Activated T-cell treated with anti-CD3 and anti-CD28 coated beads, Interleukin-2, amount 50 U/mL, for 72 hours (primary cell): ENCODE results near the gene CCDC9B. TPM values are rescaled to one million over a fixed set of nuclear protein-coding genes. Genes with fewer than 3 reads are reported as not detected.

Experiments used
- ATAC-seq, 2 donors: fragments of 150-1000 bp; cut with Tn5 transposase; replicated peaks in 1 of 2; 2 replicates each; pipeline ENCODE4 v1.10.0; 2021; ENCODE audit warnings: moderate library complexity in 2 of 2, mild to moderate bottlenecking in 1 of 2
- DNase-seq, 2 donors: peaks; one replicate each; pipeline ENCODE4 v3.0.0; 2021 to 2022; ENCODE audit warnings: mixed read lengths in 1 of 2
- H3K27ac Mint-ChIP-seq: one replicate; pipeline ENCODE4 v1.8.0; 2022; ENCODE audit warnings: mild to moderate bottlenecking, moderate library complexity, mixed read lengths
- H3K27me3 Mint-ChIP-seq: one replicate; pipeline ENCODE4 v1.8.0; 2022; ENCODE audit warnings: low read depth, mixed read lengths
- H3K36me3 Mint-ChIP-seq, 2 donors: one replicate each; pipeline ENCODE4 v1.8.0; 2022; ENCODE audit warnings: mixed read lengths in 2 of 2, mild to moderate bottlenecking in 1 of 2; ENCODE audit not compliant: insufficient read depth in 2 of 2
- H3K4me1 Mint-ChIP-seq: one replicate; pipeline ENCODE4 v1.8.0; 2022; ENCODE audit warnings: low read depth, mixed read lengths
- H3K4me3 Mint-ChIP-seq, 2 donors: one replicate each; pipeline ENCODE4 v1.8.0; 2022; ENCODE audit warnings: mild to moderate bottlenecking in 2 of 2, mixed read lengths in 2 of 2, moderate library complexity in 2 of 2
- H3K9me3 Mint-ChIP-seq, 2 donors: one replicate each; pipeline ENCODE4 v1.8.0; 2022; ENCODE audit warnings: mixed read lengths in 2 of 2
- total RNA-seq, 2 donors: library from RNA; stranded (reverse); gene quantifications; one replicate each; pipeline ENCODE4 v1.2.3, GENCODE V29; 2022

Gene CCDC9B
- total RNA-seq, 2 donors from 2014 or later: 1.0 to 1.6 TPM

DNA sequence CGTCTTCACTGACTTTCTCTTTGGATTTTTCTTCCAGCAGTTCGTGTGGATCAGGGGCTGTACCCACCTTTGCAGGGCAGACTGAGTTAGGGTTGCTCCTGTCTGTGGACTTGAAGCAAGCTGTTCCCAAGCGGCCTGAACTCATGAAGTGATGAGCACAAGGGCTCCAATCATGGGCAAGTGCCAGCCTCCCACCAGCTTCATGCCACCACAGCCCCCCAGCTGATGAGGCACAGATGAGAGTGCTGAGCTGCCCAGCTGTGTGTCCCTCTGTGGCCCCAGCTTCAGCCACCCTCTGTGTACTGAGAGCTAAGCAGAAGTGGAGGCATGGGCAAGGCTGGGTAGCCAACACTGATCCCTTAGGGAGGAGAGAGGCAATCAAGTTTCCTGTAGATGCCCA is 29.7 kb downstream of the CCDC9B start:
- DNase-seq: no peak
- Mint-ChIP-seq H3K4me3 (no peak overlapping the region), H3K4me1 (peaks cover 47% of the 10 kb centered on the region), H3K27me3 (no peaks in the 10 kb centered on the region), H3K36me3 (no peaks in the 10 kb centered on the region), H3K27ac (no peak overlapping the region), H3K9me3 (no peaks in the 10 kb centered on the region)
- no peak for ATAC-seq

DNA sequence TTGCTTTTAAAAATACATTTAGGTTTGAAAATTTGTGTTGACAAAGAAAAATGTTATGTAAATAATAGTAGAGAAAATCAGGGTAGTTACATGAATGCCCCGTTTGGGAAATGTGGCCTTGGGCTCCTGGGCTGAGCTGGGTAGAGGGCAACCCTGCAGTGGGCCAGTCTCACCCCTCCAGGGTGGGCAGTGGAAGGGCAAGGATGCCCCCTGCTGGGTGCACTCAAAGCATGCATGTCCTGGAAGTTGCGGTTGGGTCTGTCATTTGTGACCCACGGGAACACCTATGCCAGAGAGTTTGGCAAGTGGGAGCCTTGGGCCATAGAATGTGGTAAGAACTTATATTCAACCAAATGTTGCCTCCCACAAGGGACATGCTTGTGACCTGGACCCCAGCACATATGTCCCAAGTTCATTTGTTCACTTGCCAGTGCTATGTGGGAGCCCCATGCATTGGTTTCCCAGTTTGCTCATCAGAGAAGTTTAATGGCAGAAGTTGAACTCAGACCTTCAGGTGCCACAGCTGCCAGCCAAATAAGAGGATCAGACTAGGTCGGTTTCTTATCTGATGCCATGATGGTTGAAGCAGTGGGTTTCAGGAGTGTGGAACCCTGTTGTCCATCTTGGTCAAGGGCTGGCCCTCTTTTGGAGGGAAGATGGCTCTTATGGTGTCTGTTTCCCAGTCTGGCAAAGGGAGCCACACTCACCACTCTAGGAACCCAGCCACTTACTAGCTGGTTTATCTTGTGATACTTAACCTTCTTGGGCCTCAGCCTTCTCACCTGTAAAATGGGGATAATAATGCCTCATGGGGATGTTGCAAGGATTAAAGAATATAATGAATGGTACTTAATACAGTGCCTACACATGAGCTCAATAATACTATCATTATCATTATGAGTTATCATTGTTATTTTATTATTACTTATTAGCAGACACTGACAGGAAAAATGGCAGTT is 30.5 kb downstream of the CCDC9B start:
- DNase-seq (peak; percentile 72 to 79), ATAC-seq (peak; percentile 24 to 34)
- peak overlapping the region; percentile 93 to 98 for H3K4me3 Mint-ChIP-seq
- no peaks in the 10 kb centered on the region for H3K27me3 Mint-ChIP-seq
- H3K27ac Mint-ChIP-seq: peak overlapping the region; percentile 80
- no peaks in the 10 kb centered on the region for H3K9me3 Mint-ChIP-seq
- peaks cover 47% of the 10 kb centered on the region for H3K4me1 Mint-ChIP-seq
- no peaks in the 10 kb centered on the region for H3K36me3 Mint-ChIP-seq

DNA sequence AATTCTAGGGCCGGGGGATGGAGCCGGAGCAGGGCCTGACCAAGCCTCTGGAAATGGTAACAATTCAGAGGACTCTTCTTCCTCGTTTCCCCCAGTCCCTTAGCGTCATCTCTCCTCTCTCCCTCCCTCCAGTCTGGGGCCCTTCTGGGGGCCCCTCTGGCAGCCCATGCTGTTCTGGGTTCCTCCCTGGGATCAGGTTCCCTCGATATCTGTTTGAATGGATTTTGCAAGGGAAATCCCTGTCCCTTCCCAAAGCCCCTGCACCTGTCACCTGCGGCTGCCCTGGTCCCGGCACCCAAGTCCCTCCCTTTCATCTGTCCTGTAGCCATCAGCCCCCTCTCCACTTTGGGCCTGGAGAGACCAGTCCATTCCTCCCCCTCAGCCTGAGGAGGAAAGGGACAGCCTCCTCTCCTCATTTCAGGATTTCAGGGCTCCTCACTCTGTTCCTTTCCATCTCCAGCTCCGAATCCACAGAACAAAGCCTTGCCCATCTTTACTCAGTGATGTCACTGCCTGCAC is 31.3 kb downstream of the CCDC9B start:
- H3K27ac Mint-ChIP-seq: peak overlapping the region; percentile 80
- ATAC-seq: no peak
- no peaks in the 10 kb centered on the region for H3K27me3 Mint-ChIP-seq
- no peak for DNase-seq
- peak overlapping the region; percentile 93 to 98 for H3K4me3 Mint-ChIP-seq
- H3K9me3 Mint-ChIP-seq: no peaks in the 10 kb centered on the region
- H3K36me3 Mint-ChIP-seq: no peaks in the 10 kb centered on the region
- peaks cover 47% of the 10 kb centered on the region for H3K4me1 Mint-ChIP-seq

DNA sequence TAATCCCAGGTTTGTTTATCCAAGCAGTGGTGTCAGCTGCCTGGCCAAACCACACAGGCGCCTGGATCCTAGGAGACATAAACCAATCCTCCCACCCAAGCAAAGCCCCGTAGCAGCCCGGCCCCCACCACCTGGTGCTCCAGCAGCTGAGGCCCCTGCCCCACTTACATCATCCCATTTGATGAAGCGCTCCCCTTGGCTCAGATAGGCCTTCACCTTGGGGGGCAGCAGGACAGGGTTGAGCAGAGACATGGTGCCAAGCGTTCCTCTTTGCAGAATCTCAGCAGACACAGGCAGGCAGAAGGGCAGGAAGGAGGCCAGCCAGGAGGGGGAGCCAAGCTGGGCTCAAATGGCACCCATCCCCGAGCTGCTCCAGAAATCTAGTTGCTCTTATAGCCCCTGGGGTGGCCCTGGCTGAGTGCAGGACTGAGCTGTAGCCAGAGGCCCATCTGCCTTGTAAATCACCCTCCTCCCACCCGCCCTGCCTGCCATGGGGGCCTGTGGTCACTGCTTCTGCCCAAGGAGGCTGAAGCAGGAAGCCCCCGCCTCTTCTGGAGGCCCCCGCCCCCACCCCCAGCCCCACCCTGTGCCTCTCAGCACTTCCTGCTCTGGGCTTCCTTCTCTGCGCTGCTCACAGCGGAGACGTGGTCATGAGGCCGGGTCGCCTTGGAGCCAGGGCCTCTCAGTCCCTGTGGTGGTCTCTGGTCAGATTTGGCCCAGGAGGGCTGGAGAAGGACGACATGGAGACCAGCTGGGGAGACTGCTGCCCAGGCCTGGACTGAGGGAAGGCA is 33.1 kb downstream of the CCDC9B start, which contains the start of gene PLCB2:
PLCB2 (minus strand) TSS at position 515 of the 791 bp plus-strand sequence; CDS start at position 252, 263 bp downstream.
- Mint-ChIP-seq H3K4me1 (peaks cover 38% of the 10 kb centered on the region), H3K9me3 (no peaks in the 10 kb centered on the region), H3K27me3 (no peaks in the 10 kb centered on the region), H3K36me3 (no peaks in the 10 kb centered on the region), H3K4me3 (peak within 1 kb of the TSS; percentile 93 to 98), H3K27ac (peak within 1 kb of the TSS; percentile 98)
- ATAC-seq: peak; percentile 83 to 84
- peak; percentile 77 to 81 for DNase-seq

DNA sequence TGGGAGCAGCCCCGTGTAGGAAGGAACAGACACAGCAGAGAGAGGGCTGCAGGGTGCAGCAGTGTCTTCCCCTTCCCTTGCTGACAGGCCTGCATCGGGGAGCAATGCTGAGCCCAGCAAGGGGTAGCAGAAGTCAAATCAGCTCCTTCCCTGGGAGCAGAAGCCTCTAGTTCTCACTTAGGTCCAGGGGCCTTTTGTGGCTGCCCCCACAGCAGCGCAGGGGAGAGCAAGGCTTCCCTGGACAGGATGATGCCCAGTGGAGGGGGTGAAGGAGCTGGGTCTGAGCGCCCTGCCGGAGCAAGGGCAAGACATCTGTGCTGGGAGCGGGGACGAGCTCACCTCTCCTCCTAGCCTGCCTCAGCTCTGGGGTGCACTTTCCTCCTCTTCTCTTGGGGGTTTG is 33.8 kb downstream of the CCDC9B start:
- DNase-seq: peak in 1 of 2 donors; percentile 15
- ATAC-seq: no peak
- H3K27me3 Mint-ChIP-seq: no peaks in the 10 kb centered on the region
- H3K4me1 Mint-ChIP-seq: peaks cover 38% of the 10 kb centered on the region
- no peaks in the 10 kb centered on the region for H3K9me3 Mint-ChIP-seq
- H3K4me3 Mint-ChIP-seq: peak overlapping the region; percentile 93 to 98
- H3K27ac Mint-ChIP-seq: peak overlapping the region; percentile 79
- no peaks in the 10 kb centered on the region for H3K36me3 Mint-ChIP-seq

DNA sequence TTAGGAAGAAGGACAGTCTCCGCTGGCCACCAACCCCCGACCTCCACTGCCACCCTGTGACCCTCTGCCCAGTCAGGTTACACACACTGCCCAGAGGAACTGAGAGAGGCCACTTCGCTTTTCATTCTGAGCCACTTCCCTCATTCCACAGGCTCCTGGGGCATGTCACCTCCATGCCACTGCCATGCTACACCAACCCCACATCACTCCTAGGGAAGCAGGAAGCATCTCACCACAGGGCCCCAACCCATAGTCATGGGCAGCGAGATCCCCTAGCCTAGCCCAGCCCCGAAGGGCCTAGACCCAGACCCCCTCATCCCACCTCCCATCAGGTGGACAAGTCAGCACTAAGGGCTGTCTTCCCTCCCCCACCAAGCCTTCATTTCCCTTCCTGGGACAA is 34.4 kb downstream of the CCDC9B start:
- Mint-ChIP-seq H3K9me3 (no peaks in the 10 kb centered on the region), H3K27me3 (no peaks in the 10 kb centered on the region), H3K36me3 (peaks cover 1 to 2% of the 10 kb centered on the region in 2 donors), H3K4me3 (peak overlapping the region; percentile 93 to 98), H3K4me1 (peaks cover 38% of the 10 kb centered on the region), H3K27ac (peak overlapping the region; percentile 79)
- ATAC-seq: no peak
- DNase-seq: no peak

DNA sequence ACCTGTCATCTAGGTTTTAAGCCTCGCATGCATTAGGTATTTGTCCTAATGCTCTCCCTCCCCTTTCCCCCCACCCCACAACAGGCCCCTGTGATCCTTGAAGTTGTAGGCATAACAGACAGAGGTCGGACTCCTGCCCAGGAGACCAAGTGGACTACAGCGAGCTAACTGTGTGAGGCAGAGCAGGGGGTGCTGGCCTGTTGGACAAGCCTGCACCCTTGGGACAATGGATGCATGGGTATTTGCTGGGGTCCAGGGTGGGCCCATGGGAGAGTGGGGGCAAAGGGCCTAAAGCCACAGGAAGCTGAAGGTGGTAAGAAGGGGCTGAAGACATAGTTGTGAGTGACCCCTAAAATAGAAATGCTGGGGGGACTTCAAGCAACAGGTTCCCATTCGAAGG is 35.5 kb downstream of the CCDC9B start:
- Mint-ChIP-seq H3K27me3 (no peaks in the 10 kb centered on the region), H3K9me3 (peaks cover 0 to 2% of the 10 kb centered on the region in 2 donors), H3K4me3 (no peak overlapping the region), H3K36me3 (peaks cover 1 to 7% of the 10 kb centered on the region in 2 donors), H3K4me1 (peaks cover 38% of the 10 kb centered on the region), H3K27ac (no peak overlapping the region)
- ATAC-seq: no peak
- DNase-seq: no peak

DNA sequence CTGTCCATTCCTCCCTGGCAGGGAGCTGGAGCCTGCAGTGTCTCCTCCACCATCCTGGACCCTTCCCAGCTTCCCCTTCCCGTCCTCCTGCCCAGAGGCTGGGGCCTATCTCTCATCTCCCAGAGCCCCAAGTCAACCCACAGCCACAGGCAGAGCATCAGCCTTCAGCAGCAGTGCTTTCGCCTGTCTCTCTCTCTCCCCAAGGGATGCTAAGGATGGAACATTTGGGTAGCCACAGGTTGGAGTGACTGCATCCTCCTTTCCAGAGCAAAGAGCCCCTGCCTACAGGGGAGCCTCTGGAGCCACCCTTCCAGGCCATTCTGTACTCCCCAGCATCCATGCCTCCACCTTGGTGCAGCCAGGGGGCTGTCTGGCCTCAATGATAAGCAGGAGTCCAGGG is 37.2 kb downstream of the CCDC9B start:
- no peak overlapping the region for H3K27ac Mint-ChIP-seq
- peaks cover 0 to 2% of the 10 kb centered on the region in 2 donors for H3K9me3 Mint-ChIP-seq
- H3K4me3 Mint-ChIP-seq: no peak overlapping the region

DNA sequence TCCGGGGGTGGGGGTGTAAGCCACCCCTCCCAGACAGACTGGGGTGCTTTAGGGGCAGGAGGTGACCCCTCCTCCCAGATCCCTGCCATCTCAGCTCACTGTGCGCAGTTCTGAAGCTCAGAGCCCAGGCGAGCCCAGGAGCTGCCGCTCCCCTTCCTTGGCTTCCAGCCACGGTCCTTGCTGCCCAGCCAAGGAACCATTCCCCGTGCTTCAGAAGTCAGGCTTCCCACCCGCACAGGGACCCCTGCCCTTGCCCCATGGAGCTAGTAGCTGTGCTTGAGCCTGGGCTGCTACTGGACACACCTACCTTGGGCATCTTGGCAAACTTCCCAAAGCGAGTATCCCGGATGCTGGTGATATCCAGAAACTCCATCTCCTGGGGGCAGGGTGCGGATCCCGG is 37.8 kb downstream of the CCDC9B start:
- no peaks in the 10 kb centered on the region for H3K27me3 Mint-ChIP-seq
- H3K4me1 Mint-ChIP-seq: peaks cover 19% of the 10 kb centered on the region
- H3K36me3 Mint-ChIP-seq: peaks cover 5 to 16% of the 10 kb centered on the region in 2 donors
- DNase-seq (no peak), ATAC-seq (no peak)
- H3K9me3 Mint-ChIP-seq: peaks cover 0 to 2% of the 10 kb centered on the region in 2 donors
- H3K4me3 Mint-ChIP-seq: no peak overlapping the region
- no peak overlapping the region for H3K27ac Mint-ChIP-seq

More for the DNA sequence above, 37.2 kb downstream of the CCDC9B start:
- H3K36me3 Mint-ChIP-seq: peaks cover 5 to 16% of the 10 kb centered on the region in 2 donors
- H3K4me1 Mint-ChIP-seq: peaks cover 23% of the 10 kb centered on the region
- DNase-seq: no peak
- ATAC-seq: no peak
- no peaks in the 10 kb centered on the region for H3K27me3 Mint-ChIP-seq

DNA sequence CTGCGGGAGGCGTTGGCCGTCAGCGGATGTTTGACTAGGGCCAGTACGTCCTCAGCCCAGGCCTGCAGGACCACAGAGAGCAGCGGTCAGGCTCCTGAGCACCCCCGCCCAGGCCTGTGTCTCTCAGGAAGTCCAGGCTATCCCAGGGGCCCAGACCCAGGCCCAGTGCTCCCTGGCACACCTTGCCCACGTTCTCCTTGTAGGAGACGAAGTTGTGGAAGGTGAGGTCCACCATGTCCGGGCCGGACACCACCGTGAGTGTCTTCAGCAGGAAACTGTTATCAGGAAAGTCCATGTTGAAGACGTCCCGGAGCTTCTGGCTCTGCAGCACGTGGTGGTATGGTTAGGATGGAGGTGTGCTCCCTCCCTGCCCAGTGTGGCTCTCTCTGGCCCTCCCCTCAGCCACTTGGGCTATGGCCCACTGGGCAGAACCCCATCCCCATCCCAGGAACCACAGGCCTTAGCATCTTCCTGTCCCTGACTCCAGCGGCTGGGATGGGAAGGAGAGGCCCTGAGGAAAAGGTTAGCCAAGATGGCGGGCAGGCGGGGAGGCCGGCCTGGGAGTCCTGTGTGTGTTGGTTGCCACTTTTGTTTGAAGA is 38.4 kb downstream of the CCDC9B start:
- Mint-ChIP-seq H3K36me3 (peaks cover 5 to 16% of the 10 kb centered on the region in 2 donors), H3K4me1 (peaks cover 19% of the 10 kb centered on the region), H3K4me3 (no peak overlapping the region), H3K27ac (no peak overlapping the region), H3K9me3 (peaks cover 0 to 2% of the 10 kb centered on the region in 2 donors), H3K27me3 (no peaks in the 10 kb centered on the region)
- DNase-seq (no peak), ATAC-seq (no peak)

DNA sequence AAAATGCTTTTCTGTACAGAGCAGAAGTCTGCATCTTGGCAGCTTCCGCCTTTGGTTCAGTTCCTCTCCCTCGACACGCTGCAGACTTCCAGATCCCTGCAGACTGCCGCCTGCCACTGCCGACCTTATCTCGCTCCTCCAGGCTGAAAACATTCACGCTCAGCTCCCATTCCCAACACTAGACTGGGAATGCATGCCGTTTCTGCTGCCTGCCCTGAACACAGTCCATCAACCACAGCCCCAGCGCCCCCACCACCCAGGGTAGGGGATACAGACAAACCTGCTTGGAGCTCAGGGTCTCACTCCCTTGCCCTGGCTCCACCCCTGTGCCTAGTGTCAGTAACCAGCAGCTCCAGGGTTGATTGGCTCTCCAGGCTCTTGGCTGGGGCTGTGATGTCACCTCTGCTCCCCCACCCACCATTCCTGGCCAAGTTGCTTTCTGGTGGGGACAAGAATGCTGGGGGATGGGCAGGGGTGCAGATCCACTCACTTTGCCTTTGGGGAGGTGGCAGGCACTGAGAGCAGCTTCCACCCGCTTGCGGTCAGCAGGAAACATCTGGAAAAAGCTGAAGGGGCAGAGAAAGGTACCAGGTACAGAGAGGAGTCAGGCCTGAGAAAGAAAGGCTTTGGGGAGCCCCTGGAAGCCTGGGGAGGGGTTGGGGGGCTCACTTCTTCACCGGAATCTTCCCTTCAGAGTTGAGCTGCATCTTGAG is 39.1 kb downstream of the CCDC9B start:
- Mint-ChIP-seq H3K27ac (no peak overlapping the region), H3K36me3 (peaks cover 5 to 16% of the 10 kb centered on the region in 2 donors), H3K27me3 (no peaks in the 10 kb centered on the region), H3K9me3 (peaks cover 0 to 2% of the 10 kb centered on the region in 2 donors), H3K4me3 (no peak overlapping the region), H3K4me1 (peaks cover 16% of the 10 kb centered on the region)
- ATAC-seq (no peak), DNase-seq (no peak)

DNA sequence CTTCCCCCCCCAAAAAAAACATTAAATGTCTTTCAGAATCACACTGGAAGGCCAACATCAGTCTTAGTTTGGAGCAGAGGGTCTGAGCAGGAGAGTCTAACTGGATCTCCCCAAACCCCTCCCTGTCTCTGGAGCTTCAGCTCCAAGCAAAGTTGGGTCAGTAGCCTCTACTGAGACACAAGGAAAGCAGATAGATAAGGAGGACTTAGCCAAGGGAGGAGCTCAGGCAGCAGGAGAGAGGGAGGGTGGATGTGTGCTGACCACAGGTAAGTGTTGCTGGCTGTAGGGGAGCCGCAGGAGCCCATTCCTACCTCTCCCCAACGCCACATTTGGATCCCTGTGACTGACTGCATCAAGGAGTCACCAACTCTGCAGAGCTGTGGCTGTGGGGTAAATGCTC is 40.0 kb downstream of the CCDC9B start:
- H3K27me3 Mint-ChIP-seq: no peaks in the 10 kb centered on the region
- DNase-seq (no peak), ATAC-seq (no peak)
- no peak overlapping the region for H3K4me3 Mint-ChIP-seq
- H3K9me3 Mint-ChIP-seq: peaks cover 0 to 2% of the 10 kb centered on the region in 2 donors
- H3K27ac Mint-ChIP-seq: no peak overlapping the region
- H3K4me1 Mint-ChIP-seq: peaks cover 9% of the 10 kb centered on the region
- H3K36me3 Mint-ChIP-seq: peaks cover 5 to 16% of the 10 kb centered on the region in 2 donors
